ENCODE results near the gene CHRNG.

Gene CHRNG

GRCh38 chr2:232497348-232497747 lies 42.1 kb upstream of the CHRNG start:
- Histone ChIP-seq H3K4me1 (ENCODE audit: control insufficient read depth, insufficient read depth, low read length) (no peaks in the 10 kb centered on the region), H3K9me3 (ENCODE audit: control insufficient read depth, low read length) (no peaks in the 10 kb centered on the region), H3K9ac (ENCODE audit: low read length) (no peak overlapping the region), H3K4me3 (ENCODE audit: low read length) (no peak overlapping the region), H3K36me3 (ENCODE audit: control insufficient read depth, insufficient read depth, low read length) (no peaks in the 10 kb centered on the region), H3K27me3 (ENCODE audit: control insufficient read depth, insufficient read depth, low read length) (peaks cover 10% of the 10 kb centered on the region)

GRCh38 chr2:232498452-232498851 lies 41.0 kb upstream of the CHRNG start:
- Histone ChIP-seq H3K4me3 (ENCODE audit: low read length) (no peak overlapping the region), H3K36me3 (ENCODE audit: control insufficient read depth, insufficient read depth, low read length) (no peaks in the 10 kb centered on the region), H3K27me3 (ENCODE audit: control insufficient read depth, insufficient read depth, low read length) (peaks cover 16% of the 10 kb centered on the region), H3K4me1 (ENCODE audit: control insufficient read depth, insufficient read depth, low read length) (peaks cover 4% of the 10 kb centered on the region), H3K9ac (ENCODE audit: low read length) (no peak overlapping the region), H3K9me3 (ENCODE audit: control insufficient read depth, low read length) (no peaks in the 10 kb centered on the region)

GRCh38 chr2:232501331-232501771 lies 38.1 kb upstream of the CHRNG start:
- no peaks in the 10 kb centered on the region for H3K36me3 ChIP-seq (ENCODE audit: control insufficient read depth, insufficient read depth, low read length)
- no peak overlapping the region for H3K9ac ChIP-seq (ENCODE audit: low read length)
- peaks cover 34% of the 10 kb centered on the region for H3K27me3 ChIP-seq (ENCODE audit: control insufficient read depth, insufficient read depth, low read length)
- peaks cover 6% of the 10 kb centered on the region for H3K4me1 ChIP-seq (ENCODE audit: control insufficient read depth, insufficient read depth, low read length)
- H3K9me3 ChIP-seq (ENCODE audit: control insufficient read depth, low read length) = no peaks in the 10 kb centered on the region
- H3K4me3 ChIP-seq (ENCODE audit: low read length) = no peak overlapping the region

- Histone ChIP-seq H3K27me3 (ENCODE audit: control insufficient read depth, insufficient read depth, low read length) (peaks cover 34% of the 10 kb centered on the region), H3K4me3 (ENCODE audit: low read length) (no peak overlapping the region), H3K4me1 (ENCODE audit: control insufficient read depth, insufficient read depth, low read length) (peaks cover 6% of the 10 kb centered on the region)
Measured at GRCh38 chr2:232501794-232502390, 37.6 kb upstream of the CHRNG start.

GRCh38 chr2:232502511-232502910 lies 37.0 kb upstream of the CHRNG start:
- Histone ChIP-seq H3K9ac (ENCODE audit: low read length) (no peak overlapping the region), H3K4me1 (ENCODE audit: control insufficient read depth, insufficient read depth, low read length) (peaks cover 6% of the 10 kb centered on the region), H3K36me3 (ENCODE audit: control insufficient read depth, insufficient read depth, low read length) (no peaks in the 10 kb centered on the region), H3K9me3 (ENCODE audit: control insufficient read depth, low read length) (no peaks in the 10 kb centered on the region), H3K4me3 (ENCODE audit: low read length) (no peak overlapping the region), H3K27me3 (ENCODE audit: control insufficient read depth, insufficient read depth, low read length) (peaks cover 34% of the 10 kb centered on the region)

More at GRCh38 chr2:232501794-232502390, 37.6 kb upstream of the CHRNG start:
- Histone ChIP-seq H3K36me3 (ENCODE audit: control insufficient read depth, insufficient read depth, low read length) (no peaks in the 10 kb centered on the region), H3K9me3 (ENCODE audit: control insufficient read depth, low read length) (no peaks in the 10 kb centered on the region), H3K9ac (ENCODE audit: low read length) (no peak overlapping the region)

- no peak overlapping the region for H3K4me3 ChIP-seq (ENCODE audit: low read length)
- no peaks in the 10 kb centered on the region for H3K36me3 ChIP-seq (ENCODE audit: control insufficient read depth, insufficient read depth, low read length)
- peaks cover 34% of the 10 kb centered on the region for H3K27me3 ChIP-seq (ENCODE audit: control insufficient read depth, insufficient read depth, low read length)
- H3K9me3 ChIP-seq (ENCODE audit: control insufficient read depth, low read length) = no peaks in the 10 kb centered on the region
- peaks cover 6% of the 10 kb centered on the region for H3K4me1 ChIP-seq (ENCODE audit: control insufficient read depth, insufficient read depth, low read length)
- no peak overlapping the region for H3K9ac ChIP-seq (ENCODE audit: low read length)
Measured at GRCh38 chr2:232502911-232503808, 36.3 kb upstream of the CHRNG start.

GRCh38 chr2:232503809-232504323 lies 35.6 kb upstream of the CHRNG start:
- peaks cover 34% of the 10 kb centered on the region for H3K27me3 ChIP-seq (ENCODE audit: control insufficient read depth, insufficient read depth, low read length)
- H3K9ac ChIP-seq (ENCODE audit: low read length) = no peak overlapping the region
- H3K36me3 ChIP-seq (ENCODE audit: control insufficient read depth, insufficient read depth, low read length) = no peaks in the 10 kb centered on the region
- H3K4me1 ChIP-seq (ENCODE audit: control insufficient read depth, insufficient read depth, low read length) = peaks cover 6% of the 10 kb centered on the region
- no peak overlapping the region for H3K4me3 ChIP-seq (ENCODE audit: low read length)
- H3K9me3 ChIP-seq (ENCODE audit: control insufficient read depth, low read length) = no peaks in the 10 kb centered on the region

- Histone ChIP-seq H3K27me3 (ENCODE audit: control insufficient read depth, insufficient read depth, low read length) (peaks cover 34% of the 10 kb centered on the region), H3K4me3 (ENCODE audit: low read length) (no peak overlapping the region), H3K9me3 (ENCODE audit: control insufficient read depth, low read length) (no peaks in the 10 kb centered on the region), H3K4me1 (ENCODE audit: control insufficient read depth, insufficient read depth, low read length) (peaks cover 6% of the 10 kb centered on the region), H3K9ac (ENCODE audit: low read length) (no peak overlapping the region), H3K36me3 (ENCODE audit: control insufficient read depth, insufficient read depth, low read length) (no peaks in the 10 kb centered on the region)
Measured at GRCh38 chr2:232504438-232504837, 35.1 kb upstream of the CHRNG start.

GRCh38 chr2:232505856-232506255 lies 33.6 kb upstream of the CHRNG start:
- H3K4me3 ChIP-seq (ENCODE audit: low read length) = no peak overlapping the region
- no peaks in the 10 kb centered on the region for H3K9me3 ChIP-seq (ENCODE audit: control insufficient read depth, low read length)
- H3K27me3 ChIP-seq (ENCODE audit: control insufficient read depth, insufficient read depth, low read length) = peaks cover 30% of the 10 kb centered on the region
- no peak overlapping the region for H3K9ac ChIP-seq (ENCODE audit: low read length)
- H3K36me3 ChIP-seq (ENCODE audit: control insufficient read depth, insufficient read depth, low read length) = no peaks in the 10 kb centered on the region
- H3K4me1 ChIP-seq (ENCODE audit: control insufficient read depth, insufficient read depth, low read length) = peaks cover 6% of the 10 kb centered on the region

GRCh38 chr2:232506709-232507108 lies 32.8 kb upstream of the CHRNG start:
- H3K4me3 ChIP-seq (ENCODE audit: low read length) = no peak overlapping the region
- no peaks in the 10 kb centered on the region for H3K9me3 ChIP-seq (ENCODE audit: control insufficient read depth, low read length)
- H3K36me3 ChIP-seq (ENCODE audit: control insufficient read depth, insufficient read depth, low read length) = no peaks in the 10 kb centered on the region
- no peak overlapping the region for H3K9ac ChIP-seq (ENCODE audit: low read length)
- peaks cover 37% of the 10 kb centered on the region for H3K27me3 ChIP-seq (ENCODE audit: control insufficient read depth, insufficient read depth, low read length)
- peaks cover 6% of the 10 kb centered on the region for H3K4me1 ChIP-seq (ENCODE audit: control insufficient read depth, insufficient read depth, low read length)

GRCh38 chr2:232508251-232508650 lies 31.2 kb upstream of the CHRNG start:
- no peak overlapping the region for H3K9ac ChIP-seq (ENCODE audit: low read length)
- H3K36me3 ChIP-seq (ENCODE audit: control insufficient read depth, insufficient read depth, low read length) = no peaks in the 10 kb centered on the region
- peaks cover 34% of the 10 kb centered on the region for H3K27me3 ChIP-seq (ENCODE audit: control insufficient read depth, insufficient read depth, low read length)
- H3K4me3 ChIP-seq (ENCODE audit: low read length) = no peak overlapping the region
- no peaks in the 10 kb centered on the region for H3K9me3 ChIP-seq (ENCODE audit: control insufficient read depth, low read length)
- peaks cover 4% of the 10 kb centered on the region for H3K4me1 ChIP-seq (ENCODE audit: control insufficient read depth, insufficient read depth, low read length)

GRCh38 chr2:232511336-232511890 lies 28.1 kb upstream of the CHRNG start:
- H3K9ac ChIP-seq (ENCODE audit: low read length) = no peak overlapping the region

More at GRCh38 chr2:232511336-232511890, 28.1 kb upstream of the CHRNG start:
- no peaks in the 10 kb centered on the region for H3K4me1 ChIP-seq (ENCODE audit: control insufficient read depth, insufficient read depth, low read length)
- H3K27me3 ChIP-seq (ENCODE audit: control insufficient read depth, insufficient read depth, low read length) = peaks cover 16% of the 10 kb centered on the region
- H3K9me3 ChIP-seq (ENCODE audit: control insufficient read depth, low read length) = no peaks in the 10 kb centered on the region
- H3K36me3 ChIP-seq (ENCODE audit: control insufficient read depth, insufficient read depth, low read length) = no peaks in the 10 kb centered on the region
- no peak overlapping the region for H3K4me3 ChIP-seq (ENCODE audit: low read length)
